GM21619 (cell line): ENCODE results near the gene SCPEP1.
A peak's percentile ranks its signal among the peaks of the same experiment; 100 is the strongest.
"Not testable (repeated sequence)": the region's sequence is repeated elsewhere in the genome, so short reads cannot be mapped to it uniquely, and the experiment has no call there.

ENCODE experiments used
- ATAC-seq: cut with Tn5 transposase; IDR thresholded peaks from one replicate; pipeline ENCODE4 v1.9.1; 2021; ENCODE audit not compliant: unreplicated experiment

SCPEP1 gene, protein sequence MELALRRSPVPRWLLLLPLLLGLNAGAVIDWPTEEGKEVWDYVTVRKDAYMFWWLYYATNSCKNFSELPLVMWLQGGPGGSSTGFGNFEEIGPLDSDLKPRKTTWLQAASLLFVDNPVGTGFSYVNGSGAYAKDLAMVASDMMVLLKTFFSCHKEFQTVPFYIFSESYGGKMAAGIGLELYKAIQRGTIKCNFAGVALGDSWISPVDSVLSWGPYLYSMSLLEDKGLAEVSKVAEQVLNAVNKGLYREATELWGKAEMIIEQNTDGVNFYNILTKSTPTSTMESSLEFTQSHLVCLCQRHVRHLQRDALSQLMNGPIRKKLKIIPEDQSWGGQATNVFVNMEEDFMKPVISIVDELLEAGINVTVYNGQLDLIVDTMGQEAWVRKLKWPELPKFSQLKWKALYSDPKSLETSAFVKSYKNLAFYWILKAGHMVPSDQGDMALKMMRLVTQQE

DNA sequence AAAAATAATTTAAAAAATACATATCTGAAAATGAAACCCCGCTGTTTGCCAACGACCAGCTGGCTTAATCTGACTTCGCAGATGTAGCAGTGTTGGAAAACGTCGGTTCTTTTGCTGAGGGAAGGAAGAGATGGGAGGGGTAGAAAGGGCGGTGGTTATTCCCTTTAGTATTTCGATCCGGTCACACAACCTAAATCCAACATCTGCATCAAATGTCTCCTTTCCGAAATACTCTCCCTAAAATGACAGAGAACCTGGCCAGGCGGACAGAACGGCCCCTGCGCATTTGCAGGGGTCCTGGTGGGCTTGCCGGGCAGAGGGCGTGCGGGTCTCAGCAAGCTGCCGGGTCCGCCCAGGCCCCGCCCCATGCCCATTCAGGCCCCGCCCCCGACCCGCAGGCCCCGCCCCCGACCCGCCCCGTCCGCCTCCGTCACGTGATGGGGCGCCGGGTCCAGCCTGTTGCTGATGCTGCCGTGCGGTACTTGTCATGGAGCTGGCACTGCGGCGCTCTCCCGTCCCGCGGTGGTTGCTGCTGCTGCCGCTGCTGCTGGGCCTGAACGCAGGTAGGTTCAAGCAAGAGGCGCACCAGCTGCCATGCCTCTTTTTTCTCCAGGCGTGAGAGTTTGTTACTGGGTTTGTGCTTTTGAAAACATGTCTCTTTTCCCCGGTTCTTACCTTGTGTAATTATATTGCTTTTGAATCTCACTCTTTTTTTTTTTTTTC, at the start of gene SCPEP1:
Gene SCPEP1 (plus strand): TSS at position 459 of the 723 bp plus-strand sequence. CDS start 29 bp downstream, at position 488.
- ATAC-seq = peak; percentile 68

DNA sequence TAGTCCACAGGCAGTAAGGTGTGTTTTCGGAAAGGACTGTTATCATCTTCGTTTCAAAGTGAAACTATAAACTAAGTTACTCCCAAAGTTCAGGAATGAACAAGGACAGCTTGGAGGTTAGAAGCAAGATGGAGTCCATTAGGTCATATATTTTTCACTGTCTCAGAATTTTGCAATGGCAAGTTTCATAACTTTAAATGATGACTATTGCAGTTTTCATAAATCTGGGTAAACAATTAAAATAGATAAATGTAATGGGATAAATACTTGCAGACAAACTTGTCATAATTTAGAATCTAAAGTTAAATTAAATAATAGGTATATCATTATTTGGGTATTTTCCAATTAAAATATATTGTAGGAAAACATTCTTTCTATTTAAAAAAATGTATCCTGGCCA, 49.3 kb upstream of the SCPEP1 start:
- no peak for ATAC-seq

DNA sequence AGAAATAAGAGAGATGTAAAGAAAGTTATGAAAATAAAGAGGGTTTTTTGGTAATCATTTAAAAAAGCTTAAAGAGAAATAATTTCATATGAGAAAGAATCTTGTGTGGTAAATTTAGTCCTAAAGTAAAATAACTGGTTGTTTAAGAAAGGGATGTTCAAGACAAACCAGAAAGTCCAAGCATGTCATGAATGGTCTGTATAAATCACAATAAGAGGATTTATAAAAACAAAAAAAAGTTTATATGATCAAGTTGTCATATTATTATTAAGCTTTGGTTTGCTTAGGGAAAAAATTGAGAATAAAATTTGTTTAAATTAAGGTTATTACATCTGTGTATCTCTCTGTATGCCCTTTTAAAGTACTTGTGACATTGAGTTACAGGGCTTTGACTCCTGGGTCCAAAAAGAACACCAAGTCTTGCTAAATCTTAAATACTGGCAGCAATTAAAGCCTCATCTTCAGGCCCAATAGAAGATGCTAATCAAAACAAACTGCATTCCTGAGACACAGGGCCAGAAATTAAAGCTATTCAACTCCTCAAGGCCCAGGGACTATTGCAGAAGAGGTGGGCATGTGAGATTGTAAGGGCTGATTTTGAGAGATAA, 48.5 kb upstream of the SCPEP1 start:
- no peak for ATAC-seq

DNA sequence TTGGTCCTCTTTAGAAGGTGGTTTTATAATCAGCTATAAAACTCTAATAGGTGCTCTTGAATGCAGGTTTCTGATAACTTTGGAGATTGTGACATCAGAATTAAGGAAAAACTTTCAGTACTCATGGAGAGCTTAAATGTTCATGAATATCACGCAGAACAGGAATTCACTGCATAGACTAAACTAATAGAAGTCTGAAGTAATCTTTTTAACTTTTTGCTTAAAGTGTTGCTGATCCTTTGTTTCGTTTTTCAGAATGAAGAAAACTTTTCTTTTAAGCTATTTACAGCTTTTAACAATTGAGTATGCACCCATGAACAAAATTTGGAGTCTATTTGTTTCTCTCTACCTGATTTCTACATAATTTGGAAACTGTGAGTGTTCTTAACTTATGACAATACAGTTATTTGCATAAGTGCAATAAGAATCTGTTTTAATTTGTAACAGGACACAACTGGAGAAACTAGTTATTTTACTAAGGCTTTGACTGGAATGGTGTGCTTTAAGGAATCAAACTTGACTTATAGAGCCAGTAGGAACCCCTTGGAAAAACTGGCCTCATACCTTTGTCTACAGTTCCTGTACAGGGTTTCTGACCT, 47.1 kb upstream of the SCPEP1 start:
- no peak for ATAC-seq

DNA sequence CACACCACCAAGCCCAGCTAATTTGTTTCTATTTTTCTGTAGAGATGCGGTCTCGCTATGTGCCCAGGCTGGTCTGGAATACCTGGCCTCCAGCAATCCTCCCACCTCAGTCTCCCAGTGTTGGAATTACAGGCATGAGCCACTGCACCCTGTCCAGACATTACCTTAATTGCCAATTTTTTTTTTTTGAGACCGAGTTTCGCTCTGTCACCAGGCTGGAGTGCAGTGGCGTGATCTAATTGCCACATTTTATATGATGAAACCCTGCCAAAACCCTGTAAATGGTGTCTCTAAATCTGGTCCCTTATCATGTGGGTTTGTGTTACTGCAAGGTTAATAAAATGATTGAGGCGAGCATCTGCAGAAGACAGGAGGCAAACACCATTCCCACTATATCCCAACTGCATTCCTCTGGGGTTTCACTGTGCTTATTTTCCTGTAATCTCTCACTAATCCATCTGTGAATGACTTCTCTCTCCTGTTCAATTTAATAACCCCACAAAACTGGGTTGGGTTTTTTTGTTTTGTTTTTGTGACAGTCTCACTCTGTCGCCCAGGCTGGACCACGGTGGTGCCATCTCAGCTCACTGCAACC, 44.7 kb upstream of the SCPEP1 start:
- ATAC-seq = no peak

DNA sequence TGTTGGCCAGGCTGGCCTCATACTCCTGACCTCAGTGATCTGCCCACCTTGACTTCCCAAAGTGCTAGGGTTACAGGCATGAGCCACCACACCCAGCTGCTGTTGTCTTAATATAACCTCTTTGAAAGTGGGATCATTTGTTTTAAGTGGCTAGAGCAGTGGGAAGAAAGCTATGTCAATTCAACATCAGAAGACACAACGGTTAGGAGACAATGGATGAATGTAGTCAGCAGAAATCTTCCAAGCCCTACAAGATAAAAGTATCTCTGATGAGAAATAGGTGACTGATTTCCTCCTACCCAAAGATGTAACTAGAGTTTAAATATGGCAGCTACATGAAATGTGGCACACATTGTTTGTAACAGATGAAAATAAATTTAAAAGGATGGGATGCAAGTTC, 44.1 kb upstream of the SCPEP1 start:
- ATAC-seq = no peak

DNA sequence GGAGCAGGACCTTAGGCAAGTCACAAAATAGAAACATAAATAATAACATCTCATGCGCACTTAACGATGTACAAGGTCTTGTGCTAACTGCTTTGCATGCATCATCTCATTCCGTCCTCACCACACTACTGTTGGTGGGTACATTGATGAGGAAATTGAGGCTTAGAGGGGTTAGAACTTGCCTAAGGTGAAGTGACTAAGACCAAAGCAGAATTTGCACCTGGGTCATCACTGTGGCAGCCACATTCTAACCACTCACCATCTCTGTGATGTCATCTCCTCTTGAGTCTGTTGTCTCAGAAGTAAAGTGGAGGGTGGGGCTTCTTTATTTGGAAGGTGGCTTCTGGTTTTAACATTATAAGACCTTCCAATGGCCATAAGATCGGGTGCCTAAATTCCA, 43.7 kb upstream of the SCPEP1 start:
- ATAC-seq = no peak

DNA sequence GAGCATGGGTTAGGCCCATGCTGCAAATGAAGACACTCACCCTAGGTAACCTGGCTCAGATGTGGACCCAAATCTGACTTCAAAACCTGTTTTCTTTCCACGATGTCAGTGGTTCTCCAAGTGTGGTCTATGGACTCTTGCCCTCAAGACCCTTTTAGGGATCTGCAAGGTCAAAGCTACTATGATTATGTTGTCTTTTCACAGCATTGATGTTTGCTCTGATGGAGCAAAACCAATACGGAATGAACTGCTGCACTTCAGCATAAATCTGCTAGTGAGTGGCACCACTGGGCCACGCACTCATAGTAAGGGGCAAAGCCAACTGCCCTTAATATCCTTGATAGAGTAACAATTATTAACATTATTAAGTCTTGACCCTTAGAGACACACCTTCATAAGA, 42.5 kb upstream of the SCPEP1 start:
- ATAC-seq = no peak

DNA sequence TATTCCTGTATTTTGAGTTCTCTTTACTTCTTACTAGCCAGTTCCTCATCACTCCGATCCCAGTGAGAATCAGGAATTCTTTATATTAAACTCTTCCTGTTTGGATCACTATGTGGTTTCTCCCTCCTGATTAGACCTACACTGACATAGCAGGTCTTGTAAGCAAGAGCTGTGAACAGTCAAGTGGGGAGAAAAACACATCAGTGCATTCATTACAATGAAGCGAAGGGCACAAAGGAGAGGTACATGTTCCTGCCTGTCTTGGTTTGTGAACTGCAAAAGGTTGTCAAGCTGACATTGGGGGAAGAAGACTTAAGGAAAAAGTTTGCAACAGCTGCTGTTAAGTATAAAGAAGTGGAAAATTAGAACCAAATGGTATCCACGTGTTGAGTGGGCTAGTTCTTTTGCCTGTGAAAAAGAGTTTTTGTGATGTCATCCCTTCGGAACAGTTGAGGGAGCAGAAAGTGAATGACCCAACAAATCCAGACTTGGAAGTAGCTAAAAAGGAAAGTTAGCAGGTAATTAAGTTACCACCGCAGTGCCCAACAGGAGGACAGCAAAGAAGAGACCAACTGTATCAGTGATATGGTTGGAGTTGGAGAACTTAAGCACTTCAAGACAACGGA, 41.1 kb upstream of the SCPEP1 start:
- ATAC-seq = no peak

DNA sequence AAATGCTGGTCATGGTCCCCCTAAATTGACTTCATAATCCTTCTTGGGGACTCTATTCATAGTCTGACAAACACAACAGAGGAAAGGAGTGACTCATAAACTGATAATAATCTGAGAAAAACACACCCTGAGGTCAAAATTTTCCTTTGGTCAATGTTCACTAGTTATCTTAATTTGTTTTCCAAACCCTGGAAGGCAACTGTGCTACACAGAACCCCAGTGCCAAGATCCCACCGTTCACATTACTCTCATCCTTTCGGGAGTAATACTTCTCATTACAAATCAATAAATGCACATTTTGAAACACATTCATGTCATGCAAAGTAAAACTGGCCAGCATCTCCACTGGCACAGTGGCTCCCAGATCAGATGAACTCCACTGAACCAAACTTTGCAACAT, 40.2 kb upstream of the SCPEP1 start:
- no peak for ATAC-seq

DNA sequence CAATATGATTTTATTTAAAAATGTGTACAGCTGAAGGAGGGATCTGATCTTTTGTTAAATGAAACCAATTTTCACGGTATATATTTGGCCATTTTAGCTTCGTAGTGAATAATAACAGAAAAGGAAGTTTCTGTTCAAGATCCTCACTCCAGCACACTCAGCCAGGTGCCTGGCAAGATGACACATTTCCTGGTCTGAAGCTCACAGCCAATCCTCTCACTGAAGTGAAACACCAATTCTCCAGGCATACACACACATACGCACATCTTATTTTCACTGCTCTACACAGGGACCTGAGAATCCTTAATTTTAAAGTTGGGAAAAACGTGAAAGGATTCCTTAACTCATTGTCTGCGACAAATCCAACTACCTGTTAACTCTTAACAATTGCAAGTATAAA, 39.7 kb upstream of the SCPEP1 start:
- ATAC-seq = not testable (repeated sequence)

DNA sequence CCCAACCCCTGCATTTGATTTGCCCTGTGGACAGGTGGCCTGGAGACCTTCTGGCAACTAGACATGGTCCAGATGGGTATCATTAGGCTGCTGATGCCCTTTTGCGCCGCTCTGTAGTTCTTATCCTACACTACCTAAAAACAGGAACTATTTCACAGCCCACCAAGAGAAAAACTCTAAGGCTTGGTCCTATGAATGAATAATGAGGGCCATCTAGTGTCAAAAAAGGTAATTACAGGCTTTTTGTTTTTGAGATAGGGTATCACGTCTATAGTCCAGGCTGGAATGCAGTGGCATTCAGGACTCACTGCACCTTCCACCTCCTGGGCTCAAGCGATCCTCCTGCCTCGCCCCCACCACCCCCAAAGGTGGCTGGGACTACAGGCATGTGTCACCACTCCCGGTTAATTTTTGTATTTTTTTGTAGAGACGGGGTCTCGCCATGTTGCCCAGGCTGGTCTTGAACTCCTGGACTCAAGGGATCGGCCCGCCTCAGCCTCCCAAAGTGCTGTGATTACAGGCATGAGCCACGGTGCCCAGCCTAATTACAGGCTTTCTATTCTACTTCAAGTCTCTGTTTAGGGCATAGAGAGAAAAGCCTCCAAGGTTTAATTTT, 38.0 kb upstream of the SCPEP1 start:
- ATAC-seq = no peak

DNA sequence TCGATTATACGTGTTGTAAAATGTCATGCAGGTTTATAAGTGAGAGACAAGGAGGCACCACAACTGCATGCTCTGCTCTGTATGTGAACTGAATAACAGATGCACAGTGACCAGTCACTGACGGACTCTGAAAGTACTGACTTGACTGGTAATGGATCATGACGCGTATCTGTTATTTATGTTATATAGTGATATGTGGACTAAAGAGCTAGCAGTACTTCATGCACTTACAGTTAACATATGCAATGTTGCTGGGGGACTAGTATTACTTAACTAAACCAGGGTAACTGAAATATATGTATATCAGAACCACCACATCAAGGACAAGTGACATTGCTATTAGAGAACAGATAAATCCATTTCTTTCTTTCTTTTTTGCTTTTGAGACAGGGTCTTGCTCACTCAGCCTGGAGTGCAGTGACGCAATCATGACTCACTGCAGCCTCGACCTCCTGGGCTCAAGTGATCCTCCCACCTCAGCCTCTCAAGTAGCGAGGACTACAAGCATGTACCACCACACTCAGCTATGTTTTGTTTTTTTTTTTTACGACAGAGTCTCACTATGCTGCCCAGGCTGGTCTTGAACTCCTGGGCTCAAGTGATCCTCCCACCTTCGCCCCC, 34.3 kb upstream of the SCPEP1 start:
- ATAC-seq = no peak

DNA sequence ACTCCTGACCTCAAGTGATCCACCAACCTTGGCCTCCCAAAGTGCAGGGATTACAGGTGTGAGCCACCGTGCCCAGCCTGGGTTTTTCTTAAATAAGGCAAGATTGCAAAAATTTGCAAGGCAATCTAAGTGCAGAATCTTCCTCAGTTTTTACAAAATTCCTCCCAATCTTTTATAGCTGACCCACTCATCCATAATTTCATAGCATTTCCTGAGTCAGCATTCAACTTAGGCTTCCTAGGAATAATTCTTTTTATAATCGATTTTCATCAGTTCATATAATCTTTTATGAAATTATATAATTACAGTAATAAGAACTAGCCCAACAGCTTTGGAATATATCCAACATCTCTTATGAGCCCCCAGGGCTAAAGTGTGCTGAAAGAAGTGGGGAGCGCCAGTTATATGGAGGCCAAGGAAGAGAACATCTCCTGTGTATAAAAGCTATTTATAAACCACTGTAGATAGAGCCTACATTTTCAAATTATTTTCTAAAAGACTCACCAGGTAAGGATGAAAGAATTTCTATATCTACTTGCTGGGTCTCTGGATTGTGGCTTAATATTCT, 31.9 kb upstream of the SCPEP1 start:
- no peak for ATAC-seq

DNA sequence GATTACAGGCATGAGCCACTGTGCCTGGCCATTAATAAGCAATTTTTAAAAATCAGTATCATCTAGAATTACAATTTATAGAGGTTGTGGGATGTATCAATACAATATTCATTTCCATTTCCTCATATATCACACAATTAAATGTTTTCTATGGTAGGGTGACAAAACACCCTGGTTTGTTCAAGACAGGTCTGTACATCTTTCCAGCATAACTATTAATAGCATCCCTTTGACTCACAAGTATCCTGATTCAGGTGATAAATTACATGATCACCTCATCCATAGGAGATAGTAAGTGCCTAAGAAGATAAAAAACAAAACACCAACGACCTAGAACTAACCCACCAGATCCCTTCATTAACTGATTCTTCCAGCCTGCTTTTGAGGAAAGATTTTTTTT, 30.2 kb upstream of the SCPEP1 start:
- no peak for ATAC-seq

DNA sequence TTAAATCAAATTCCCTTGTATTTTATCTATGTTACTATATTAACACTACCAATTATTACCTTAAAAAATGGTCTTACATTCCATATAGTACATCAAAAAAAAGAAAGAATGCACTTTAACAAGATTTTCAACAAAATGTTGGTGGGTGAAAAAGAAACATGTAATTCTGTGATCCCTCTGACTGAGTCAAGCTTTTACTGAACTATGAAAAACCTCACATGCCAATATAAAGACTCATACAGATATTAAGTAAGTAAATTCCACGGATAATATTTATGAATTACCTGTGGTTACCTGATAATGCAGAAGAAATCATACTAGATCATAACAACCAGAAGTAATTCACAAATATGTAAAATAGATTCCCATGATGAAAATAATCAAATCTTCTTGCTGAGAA, 29.4 kb upstream of the SCPEP1 start:
- no peak for ATAC-seq

DNA sequence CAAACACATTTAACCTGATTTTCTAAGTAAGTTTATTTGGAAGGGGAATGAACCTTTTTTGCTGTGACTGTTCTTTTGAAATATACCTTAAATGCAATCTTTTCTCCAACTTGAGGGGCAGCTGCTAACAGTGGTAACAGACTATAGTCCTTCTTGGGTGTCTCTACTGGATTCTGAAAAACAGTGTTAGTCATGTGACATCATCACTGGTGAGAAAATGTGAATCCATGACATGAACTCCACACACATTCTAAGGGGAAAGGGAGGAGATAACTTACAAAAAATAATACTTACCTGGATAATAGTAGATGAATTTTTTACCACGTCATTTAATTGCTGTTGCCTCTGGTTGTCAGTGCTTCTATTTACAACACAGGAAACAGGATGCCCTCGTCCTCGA, 28.3 kb upstream of the SCPEP1 start:
- ATAC-seq = no peak

DNA sequence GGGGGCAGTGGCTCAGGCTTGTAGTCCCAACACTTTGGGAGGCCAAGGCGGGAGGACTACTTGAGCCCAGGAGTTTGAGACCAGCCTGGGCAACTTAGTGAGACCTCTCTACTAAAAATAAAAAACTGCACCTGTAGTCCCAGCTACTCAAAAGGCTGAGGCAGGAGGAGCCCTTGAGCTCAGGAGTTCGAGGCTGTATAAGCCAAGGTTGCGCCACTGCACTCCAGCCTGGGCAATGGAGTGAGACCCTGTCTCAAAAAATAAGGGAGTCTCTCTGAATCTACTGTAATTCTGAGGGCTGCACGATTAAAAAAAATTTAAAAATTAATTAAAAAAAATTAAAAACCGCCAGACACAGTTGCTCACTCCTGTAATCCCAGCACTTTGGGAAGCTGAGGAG, 20.9 kb upstream of the SCPEP1 start:
- ATAC-seq = no peak
